ENCODE measurements around the gene NUP155.
"Not testable (repeated sequence)": the region's sequence is repeated elsewhere in the genome, so short reads cannot be mapped to it uniquely, and the experiment has no call there.

GRCh38 chr5:37334754-37335153 is 36.2 kb downstream of the NUP155 start:
- TF ChIP-seq CTCF (IDR thresholded peaks at IDR 0.05; ENCODE audit: low read depth, low read length, poor library complexity, severe bottlenecking); EZH2phosphoT487 (IDR thresholded peaks at IDR 0.05; ENCODE audit: borderline replicate concordance, low read length): not testable (repeated sequence)

Measured in DOHH2 (cell line).